NB4 (cell line): Measurements from ENCODE around the gene URB2.

Source experiments
- CTCF ChIP-seq: IDR thresholded peaks from one replicate; pipeline ENCODE4 v1.5.1; 2012; ENCODE audit warnings: low read depth, low read length
- MAX ChIP-seq: IDR thresholded peaks from 2 replicates; pipeline ENCODE4 v1.6.1; 2011; ENCODE audit warnings: low read depth, low read length
- MYC ChIP-seq: IDR thresholded peaks from 2 replicates; pipeline ENCODE4 v1.6.1; 2011; ENCODE audit warnings: low read depth, low read length
- POLR2A ChIP-seq: IDR thresholded peaks from 2 replicates; pipeline ENCODE4 v1.6.1; 2011; ENCODE audit warnings: mild to moderate bottlenecking; ENCODE audit not compliant: insufficient read length; ENCODE audit errors: extremely low read depth

GRCh38 chr1:229594227-229595008 lies 31.6 kb upstream of the URB2 start:
- TF ChIP-seq CTCF = no peak
- no peak for TF ChIP-seq POLR2A
- TF ChIP-seq MYC = no peak
- TF ChIP-seq MAX = no peak
